Osteocyte (in vitro differentiated cells): ENCODE data around the gene FANCC. TPM values are rescaled to one million over a fixed set of nuclear protein-coding genes. Genes with fewer than 3 reads are reported as not detected.

Experiments used
- DNase-seq: peaks from one replicate; pipeline ENCODE4 v3.0.0; 2021; ENCODE audit warnings: mixed read lengths; ENCODE audit not compliant: unreplicated experiment; ENCODE audit errors: extremely low spot score
- H3K27ac Mint-ChIP-seq: one replicate; pipeline ENCODE4 v1.8.0; 2021; ENCODE audit warnings: mild to moderate bottlenecking, mixed read lengths; ENCODE audit not compliant: unreplicated experiment
- H3K27me3 Mint-ChIP-seq: one replicate; pipeline ENCODE4 v1.8.0; 2021; ENCODE audit warnings: mixed read lengths; ENCODE audit not compliant: unreplicated experiment
- H3K36me3 Mint-ChIP-seq: one replicate; pipeline ENCODE4 v1.8.0; 2021; ENCODE audit warnings: mixed read lengths; ENCODE audit not compliant: unreplicated experiment
- H3K4me1 Mint-ChIP-seq: one replicate; pipeline ENCODE4 v1.8.0; 2021; ENCODE audit warnings: mixed read lengths; ENCODE audit not compliant: unreplicated experiment
- H3K4me3 Mint-ChIP-seq: one replicate; pipeline ENCODE4 v1.8.0; 2021; ENCODE audit warnings: mild to moderate bottlenecking, moderate library complexity, mixed read lengths; ENCODE audit not compliant: unreplicated experiment
- H3K9me3 Mint-ChIP-seq: one replicate; pipeline ENCODE4 v1.8.0; 2021; ENCODE audit warnings: mixed read lengths; ENCODE audit not compliant: unreplicated experiment
- total RNA-seq: library from RNA; stranded (reverse); gene quantifications from 2 replicates; pipeline ENCODE4 v1.2.1, GENCODE V29; 2021
- TF ChIP-seq, protein P1 (sequence below): fragments of 200-600 bp; sonication (generic); IDR thresholded peaks from 2 replicates; pipeline ENCODE4 v1.5.0; 2021; ENCODE audit warnings: antibody characterized with exemption, mild to moderate bottlenecking, moderate library complexity

FANCC gene
- total RNA-seq, 1 donor from 2014 or later, result 12.3 TPM

DNA sequence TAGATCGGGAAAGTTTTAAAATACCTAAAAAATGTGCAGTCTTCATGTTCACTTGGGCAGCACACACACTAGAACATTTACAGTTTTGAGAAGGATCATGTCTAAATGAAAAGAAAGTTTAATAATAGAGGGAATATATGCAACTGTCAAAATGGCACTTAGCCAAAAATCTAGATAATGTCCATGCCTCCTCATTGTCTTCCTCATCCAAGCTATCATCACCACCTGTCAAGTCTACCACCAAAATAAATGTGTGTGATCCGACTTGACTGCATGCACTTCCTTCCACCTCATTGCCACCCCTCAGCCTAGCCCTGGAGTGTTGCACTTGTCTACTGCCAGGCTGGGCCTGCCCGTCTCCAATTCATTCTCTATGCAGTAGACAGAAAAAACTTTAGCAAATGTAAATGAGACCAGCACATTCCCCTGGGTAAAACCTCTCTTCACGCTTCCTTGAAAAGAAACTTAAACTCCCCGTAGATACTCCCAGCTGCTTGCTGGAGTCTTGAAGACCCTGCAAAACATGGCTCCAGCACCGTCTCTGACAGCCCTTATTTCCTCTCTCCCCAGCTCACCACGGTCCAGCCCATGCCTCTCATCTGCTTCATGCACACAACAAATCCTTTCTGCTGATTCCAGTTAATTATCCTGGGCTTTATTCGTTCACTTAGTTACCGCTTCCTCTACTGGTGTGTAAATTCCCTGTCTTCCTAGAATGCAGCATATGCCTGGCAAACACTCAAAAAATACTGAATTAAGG is 66.9 kb downstream of the FANCC start:
- Mint-ChIP-seq H3K36me3 (peaks cover 13% of the 10 kb centered on the region), H3K4me3 (no peak overlapping the region), H3K4me1 (peaks cover 5% of the 10 kb centered on the region), H3K27me3 (no peaks in the 10 kb centered on the region), H3K9me3 (peaks cover 2% of the 10 kb centered on the region), H3K27ac (no peak overlapping the region)
- no peak for DNase-seq
- TF ChIP-seq, protein P1, sequence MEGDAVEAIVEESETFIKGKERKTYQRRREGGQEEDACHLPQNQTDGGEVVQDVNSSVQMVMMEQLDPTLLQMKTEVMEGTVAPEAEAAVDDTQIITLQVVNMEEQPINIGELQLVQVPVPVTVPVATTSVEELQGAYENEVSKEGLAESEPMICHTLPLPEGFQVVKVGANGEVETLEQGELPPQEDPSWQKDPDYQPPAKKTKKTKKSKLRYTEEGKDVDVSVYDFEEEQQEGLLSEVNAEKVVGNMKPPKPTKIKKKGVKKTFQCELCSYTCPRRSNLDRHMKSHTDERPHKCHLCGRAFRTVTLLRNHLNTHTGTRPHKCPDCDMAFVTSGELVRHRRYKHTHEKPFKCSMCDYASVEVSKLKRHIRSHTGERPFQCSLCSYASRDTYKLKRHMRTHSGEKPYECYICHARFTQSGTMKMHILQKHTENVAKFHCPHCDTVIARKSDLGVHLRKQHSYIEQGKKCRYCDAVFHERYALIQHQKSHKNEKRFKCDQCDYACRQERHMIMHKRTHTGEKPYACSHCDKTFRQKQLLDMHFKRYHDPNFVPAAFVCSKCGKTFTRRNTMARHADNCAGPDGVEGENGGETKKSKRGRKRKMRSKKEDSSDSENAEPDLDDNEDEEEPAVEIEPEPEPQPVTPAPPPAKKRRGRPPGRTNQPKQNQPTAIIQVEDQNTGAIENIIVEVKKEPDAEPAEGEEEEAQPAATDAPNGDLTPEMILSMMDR, result no peak

DNA sequence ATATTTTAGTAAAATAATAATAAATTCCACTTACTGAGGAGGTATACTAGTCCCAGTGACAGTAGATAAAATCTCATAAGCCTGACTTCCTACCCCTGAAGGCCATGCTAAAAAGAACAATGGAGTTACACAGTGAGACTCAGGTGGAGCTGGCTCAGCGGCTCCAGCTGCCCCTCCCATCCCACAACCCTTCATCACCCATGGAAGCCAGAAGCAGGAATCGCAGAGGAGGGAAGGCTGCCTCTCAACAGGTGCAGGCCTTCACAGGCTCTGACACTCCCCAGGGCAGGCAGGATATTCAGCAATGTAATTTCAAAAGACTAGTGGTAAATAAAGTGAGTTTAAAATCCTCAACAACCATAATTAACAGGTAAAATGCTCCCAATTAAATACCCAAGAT is 67.5 kb downstream of the FANCC start:
- H3K36me3 Mint-ChIP-seq, result peaks cover 12% of the 10 kb centered on the region
- TF ChIP-seq, protein P1, result no peak

DNA sequence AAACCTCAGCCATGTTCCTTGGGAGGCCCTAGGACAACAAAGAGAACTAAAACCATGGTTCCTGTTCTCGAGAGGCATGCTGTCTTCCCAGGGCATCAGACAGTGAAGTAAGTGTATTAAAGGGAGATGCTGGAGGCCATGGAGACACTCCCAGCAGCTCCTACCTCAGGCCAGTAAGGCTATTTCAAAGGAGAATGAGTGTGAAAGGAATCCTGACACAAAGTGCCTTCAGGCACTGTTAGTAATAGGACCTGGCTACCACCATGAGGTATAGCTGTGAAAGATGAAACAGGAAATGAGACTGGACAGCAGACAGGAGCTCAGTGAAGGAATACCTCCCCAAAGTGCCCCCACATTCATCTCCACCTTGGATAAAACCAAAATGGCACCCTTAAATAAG is 71.0 kb downstream of the FANCC start:
- Mint-ChIP-seq H3K4me1 (peaks cover 5% of the 10 kb centered on the region), H3K27me3 (no peaks in the 10 kb centered on the region), H3K9me3 (no peaks in the 10 kb centered on the region), H3K36me3 (peaks cover 12% of the 10 kb centered on the region), H3K4me3 (no peak overlapping the region), H3K27ac (no peak overlapping the region)
- no peak for DNase-seq
- TF ChIP-seq, protein P1, result no peak

More for the DNA sequence above, 67.5 kb downstream of the FANCC start:
- no peaks in the 10 kb centered on the region for H3K9me3 Mint-ChIP-seq
- no peaks in the 10 kb centered on the region for H3K27me3 Mint-ChIP-seq
- no peak overlapping the region for H3K4me3 Mint-ChIP-seq
- peaks cover 5% of the 10 kb centered on the region for H3K4me1 Mint-ChIP-seq
- no peak for DNase-seq
- no peak overlapping the region for H3K27ac Mint-ChIP-seq

DNA sequence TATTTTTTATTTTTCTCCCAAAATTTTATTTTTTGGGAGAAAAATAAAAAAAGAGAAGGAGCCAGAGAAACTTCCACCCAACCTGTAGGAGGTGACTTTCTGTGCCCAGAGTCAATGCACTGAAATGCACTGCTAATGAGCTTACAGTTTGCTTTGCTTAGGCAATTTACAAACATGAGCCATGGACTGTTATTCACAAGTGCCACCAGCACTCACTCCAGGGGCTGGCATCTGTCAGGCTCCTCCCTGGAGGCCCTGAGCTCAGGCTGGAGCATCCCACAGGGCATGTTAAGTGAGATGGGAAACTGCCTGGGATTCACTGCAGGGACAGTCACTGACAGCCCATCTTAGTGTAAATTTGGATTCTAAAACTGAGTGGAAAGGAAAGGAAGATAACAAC is 74.9 kb downstream of the FANCC start:
- no peaks in the 10 kb centered on the region for H3K27me3 Mint-ChIP-seq
- no peak overlapping the region for H3K27ac Mint-ChIP-seq
- TF ChIP-seq, protein P1, result no peak
- no peaks in the 10 kb centered on the region for H3K4me1 Mint-ChIP-seq
- no peak overlapping the region for H3K4me3 Mint-ChIP-seq
- DNase-seq, result no peak
- H3K9me3 Mint-ChIP-seq, result no peaks in the 10 kb centered on the region
- peaks cover 15% of the 10 kb centered on the region for H3K36me3 Mint-ChIP-seq

DNA sequence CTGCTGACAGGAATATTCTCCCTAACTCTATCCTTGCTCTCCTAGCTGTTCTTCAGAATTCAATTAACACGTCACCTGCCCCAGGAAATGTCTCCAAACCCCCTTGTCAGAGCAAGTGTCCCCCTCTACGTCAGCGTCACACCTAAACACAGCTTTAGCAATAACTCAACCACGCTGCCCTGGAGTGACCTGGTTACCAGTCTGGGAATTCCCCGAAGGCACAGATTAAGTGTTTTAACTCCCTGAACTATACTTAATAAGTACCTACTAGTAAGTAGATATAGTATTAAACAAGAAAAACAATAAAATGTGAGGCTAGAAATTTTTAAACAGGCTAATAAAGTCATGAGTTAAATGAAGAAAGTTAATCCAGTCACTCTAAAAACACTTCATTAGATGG is 78.4 kb downstream of the FANCC start:
- H3K9me3 Mint-ChIP-seq, result no peaks in the 10 kb centered on the region
- H3K4me3 Mint-ChIP-seq, result no peak overlapping the region
- H3K4me1 Mint-ChIP-seq, result no peaks in the 10 kb centered on the region
- H3K27ac Mint-ChIP-seq, result no peak overlapping the region
- peaks cover 3% of the 10 kb centered on the region for H3K36me3 Mint-ChIP-seq
- H3K27me3 Mint-ChIP-seq, result no peaks in the 10 kb centered on the region
- no peak for DNase-seq
- TF ChIP-seq, protein P1, result no peak
